IMR-90 (cell line): ENCODE results near the gene SVEP1. TPM values are rescaled to one million over a fixed set of nuclear protein-coding genes. Genes with fewer than 3 reads are reported as not detected.

Experiments
- ATAC-seq: fragments of 200-7000 bp; cut with Tn5 transposase; 2 replicates; pipeline ENCODE4 v1.9.1; 2020; ENCODE audit warnings: low read depth, mild to moderate bottlenecking, moderate library complexity
- BruUV-seq: library from RNA; stranded (reverse); fragments of 400-500 nt; replicated peaks from 2 replicates; lab custom pipeline; 2021; lab: Mats Ljungman, UMichigan
- CTCF ChIA-PET: fragments of 300-600 bp; formaldehyde crosslinking; extraction: SDS; loops from one replicate; lab custom pipeline; 2021; ENCODE audit warnings: antibody characterized with exemption; lab: Yijun Ruan, JAX
- POLR2A ChIA-PET: fragments of 300-600 bp; sonication (Branson Sonifier 250); formaldehyde crosslinking; loops from one replicate; lab custom pipeline; 2022; ENCODE audit warnings: antibody characterized with exemption; ENCODE audit not compliant: unreplicated experiment; lab: Charles Lee
- DNase-seq: peaks from one replicate; pipeline ENCODE4 v3.0.0; 2013
- H2AFZ ChIP-seq: replicated peaks from 2 replicates; pipeline ENCODE3; 2013; ENCODE audit warnings: low read length, mild to moderate bottlenecking; ENCODE audit not compliant: poor library complexity
- H2AK5ac ChIP-seq: 2 replicates; pipeline ENCODE4 v1.6.1; 2013; ENCODE audit warnings: low read depth, low read length, inconsistent platforms
- H2AK9ac ChIP-seq: replicated peaks from 2 replicates; pipeline ENCODE3; 2013; ENCODE audit warnings: mild to moderate bottlenecking, low read depth, low read length, moderate library complexity; ENCODE audit not compliant: poor library complexity
- H2BK120ac ChIP-seq: 2 replicates; pipeline ENCODE4 v1.6.1; 2013; ENCODE audit warnings: low read depth, low read length, inconsistent platforms
- H2BK15ac ChIP-seq: 3 replicates; pipeline ENCODE4 v1.6.1; 2013; ENCODE audit warnings: low read depth, low read length, inconsistent platforms
- H2BK20ac ChIP-seq: 2 replicates; pipeline ENCODE4 v1.6.1; 2013; ENCODE audit warnings: low read depth, mild to moderate bottlenecking, inconsistent platforms, low read length, moderate library complexity
- H2BK5ac ChIP-seq: 2 replicates; pipeline ENCODE4 v1.6.1; 2013; ENCODE audit warnings: mild to moderate bottlenecking, low read depth, low read length, inconsistent platforms; ENCODE audit not compliant: poor library complexity, severe bottlenecking
- H3K14ac ChIP-seq: replicated peaks from 2 replicates; pipeline ENCODE4 v1.6.1; 2013; ENCODE audit warnings: low read depth, low read length, inconsistent platforms
- H3K18ac ChIP-seq: 2 replicates; pipeline ENCODE4 v1.6.1; 2013; ENCODE audit warnings: low read depth, low read length, control low read depth
- H3K23ac ChIP-seq: 2 replicates; pipeline ENCODE4 v1.6.1; 2013; ENCODE audit warnings: low read depth, low read length, inconsistent platforms
- H3K27ac ChIP-seq: 2 replicates; pipeline ENCODE4 v1.5.1; 2013; ENCODE audit warnings: mild to moderate bottlenecking, control low read depth, low read length; ENCODE audit not compliant: insufficient read depth
- H3K27me3 ChIP-seq: 2 replicates; pipeline ENCODE4 v1.6.1; 2013; ENCODE audit warnings: low read length; ENCODE audit not compliant: control insufficient read depth, insufficient read depth
- H3K36me3 ChIP-seq: 2 replicates; pipeline ENCODE4 v1.6.1; 2013; ENCODE audit warnings: low read length, mixed read lengths; ENCODE audit not compliant: control insufficient read depth, insufficient read depth
- H3K4ac ChIP-seq: 2 replicates; pipeline ENCODE4 v1.6.1; 2013; ENCODE audit warnings: low read depth, low read length, inconsistent platforms
- H3K4me1 ChIP-seq: 2 replicates; pipeline ENCODE4 v1.6.1; 2013; ENCODE audit warnings: low read length, mixed read lengths; ENCODE audit not compliant: control insufficient read depth, insufficient read depth
- H3K4me2 ChIP-seq: 2 replicates; pipeline ENCODE4 v1.6.1; 2013; ENCODE audit warnings: low read depth, mild to moderate bottlenecking, control low read depth, low read length, moderate library complexity
- H3K4me3 ChIP-seq: 2 replicates; pipeline ENCODE4 v1.5.1; 2013; ENCODE audit warnings: low read depth, mild to moderate bottlenecking, control low read depth, low read length, moderate library complexity; ENCODE audit not compliant: insufficient read depth
- H3K56ac ChIP-seq: 2 replicates; pipeline ENCODE4 v1.6.1; 2013; ENCODE audit warnings: low read length, inconsistent platforms; ENCODE audit not compliant: insufficient read depth; ENCODE audit errors: extremely low read depth
- H3K79me1 ChIP-seq, 2 experiments: 2 replicates each; pipeline ENCODE4 v1.6.1; 2013; ENCODE audit warnings: low read length in 2 of 2, inconsistent platforms in 1 of 2, low read depth in 1 of 2
- H3K9ac ChIP-seq: 2 replicates; pipeline ENCODE4 v1.6.1; 2013; ENCODE audit warnings: low read depth, low read length, control low read depth
- H3K9me1 ChIP-seq: 2 replicates; pipeline ENCODE4 v1.6.1; 2013; ENCODE audit warnings: low read length, inconsistent platforms; ENCODE audit not compliant: insufficient read depth
- H3K9me3 ChIP-seq: 2 replicates; pipeline ENCODE4 v1.6.1; 2013; ENCODE audit warnings: low read length; ENCODE audit not compliant: control insufficient read depth, insufficient read depth
- H4K20me1 ChIP-seq: 2 replicates; pipeline ENCODE4 v1.6.1; 2013; ENCODE audit warnings: low read length, inconsistent platforms; ENCODE audit not compliant: insufficient read depth
- H4K5ac ChIP-seq: 2 replicates; pipeline ENCODE4 v1.6.1; 2013; ENCODE audit warnings: mild to moderate bottlenecking, low read depth, low read length, control low read depth
- H4K8ac ChIP-seq, 2 experiments: 2 replicates each; pipeline ENCODE4 v1.6.1; 2013; ENCODE audit warnings: low read depth in 2 of 2, low read length in 2 of 2, control low read depth in 1 of 2, inconsistent platforms in 1 of 2
- H4K91ac ChIP-seq: 2 replicates; pipeline ENCODE4 v1.6.1; 2013; ENCODE audit warnings: low read depth, low read length, inconsistent platforms; ENCODE audit not compliant: insufficient read depth
- CHD1 ChIP-seq: IDR thresholded peaks from 2 replicates; pipeline ENCODE4 v1.6.1; 2012; ENCODE audit warnings: low read depth, low read length, improper control_type of control experiment
- CTCF ChIP-seq: conservative IDR thresholded peaks from 2 replicates; pipeline ENCODE4 v1.5.1; 2012; ENCODE audit warnings: mild to moderate bottlenecking, low read depth, low read length, improper control_type of control experiment
- MXI1 ChIP-seq: IDR thresholded peaks from 2 replicates; pipeline ENCODE4 v1.6.1; 2012; ENCODE audit warnings: low read depth, mild to moderate bottlenecking, low read length, moderate library complexity, borderline replicate concordance
- POLR2A ChIP-seq: IDR thresholded peaks from 2 replicates; pipeline ENCODE4 v1.6.1; 2012; ENCODE audit warnings: mild to moderate bottlenecking, low read depth, low read length
- RAD21 ChIP-seq: IDR thresholded peaks from 2 replicates; pipeline ENCODE4 v1.6.1; 2012; ENCODE audit warnings: low read length, improper control_type of control experiment
- RCOR1 ChIP-seq: IDR thresholded peaks from 2 replicates; pipeline ENCODE4 v1.6.1; 2012; ENCODE audit warnings: mild to moderate bottlenecking, low read length, improper control_type of control experiment; ENCODE audit not compliant: insufficient replicate concordance
- RFX5 ChIP-seq: IDR thresholded peaks from 2 replicates; pipeline ENCODE4 v1.8.0; 2012; ENCODE audit warnings: low read depth, mild to moderate bottlenecking, low read length, moderate library complexity
- dilution Hi-C: fragments of 300-500 bp; cut with HindIII; formaldehyde crosslinking; loops from one replicate; pipeline ENCODE4 v1.14.3; 2018; ENCODE audit warnings: low sequenced_read_pairs; ENCODE audit not compliant: unreplicated experiment
- in situ Hi-C: fragments of 300-500 bp; cut with MboI; formaldehyde crosslinking; loops from 3 replicates; pipeline ENCODE4 v1.14.3; 2019; ENCODE audit warnings: low sequenced_read_pairs, inconsistent platforms, mixed read lengths
- intact Hi-C: fragments of 100-400 bp; cut with micrococcal nuclease; formaldehyde crosslinking; loops from 2 replicates; pipeline ENCODE4 v1.10.0; 2022
- polyA plus RNA-seq, 3 experiments: library from polyadenylated mRNA; depleted of rRNA; stranded (reverse); fragments of >200 nt; gene quantifications; 2 replicates each; pipeline ENCODE4 v1.2.3, GENCODE V29; 2012; ENCODE audit warnings: low replicate concordance in 1 of 3
- total RNA-seq: library from RNA; depleted of rRNA; stranded (reverse); fragments of >200 nt; gene quantifications from 2 replicates; pipeline ENCODE4 v1.2.3, GENCODE V29; 2012
- TF ChIP-seq, protein P1 (sequence below): fragments of 150-350 bp; IDR thresholded peaks from 2 replicates; pipeline ENCODE4 v1.6.1; 2016; ENCODE audit warnings: low read depth, mild to moderate bottlenecking, low read length, moderate library complexity, borderline replicate concordance
- TF ChIP-seq, protein P2 (sequence below): fragments of 150-350 bp; IDR thresholded peaks from 2 replicates; pipeline ENCODE4 v1.6.1; 2017; ENCODE audit warnings: mild to moderate bottlenecking, antibody characterized with exemption, low read length, low read depth

SVEP1 gene
- total and polyA plus RNA-seq, 2 of the 4 experiments (the other 2 are of a cell fraction), result 4.8 to 16.7 TPM

DNA sequence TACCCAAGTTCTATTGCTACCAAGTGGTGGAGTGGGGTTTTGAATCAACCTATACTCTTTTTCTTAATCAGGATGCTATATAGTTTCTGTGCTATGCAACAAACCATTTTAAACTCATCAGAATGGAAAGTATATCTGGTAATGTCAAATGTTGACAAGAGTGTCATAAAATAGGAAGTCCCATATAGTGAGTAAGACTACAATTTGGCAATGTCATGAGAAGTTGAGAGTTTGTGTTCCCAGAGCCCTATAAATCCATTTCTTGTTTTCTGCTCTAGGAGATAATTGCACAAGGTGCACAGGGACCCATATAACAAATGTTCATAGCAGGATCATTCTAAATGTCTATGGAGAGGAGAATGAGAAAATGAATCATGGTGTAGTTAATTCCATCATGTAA lies 132.1 kb downstream of the SVEP1 start:
- no peak overlapping the region for H4K5ac ChIP-seq
- in situ Hi-C loops, result no loop called here
- ChIA-PET POLR2A (no interaction called here), CTCF (no interaction called here)
- no peak overlapping the region for H2BK15ac ChIP-seq
- intact Hi-C loops, result no loop called here
- peaks cover 3% of the 10 kb centered on the region for H3K9me1 ChIP-seq
- no peak overlapping the region for H3K14ac ChIP-seq
- no peak overlapping the region for H3K4me3 ChIP-seq
- H3K4me1 ChIP-seq, result peaks cover 6% of the 10 kb centered on the region
- H2BK5ac ChIP-seq, result no peak overlapping the region
- H4K91ac ChIP-seq, result no peak overlapping the region
- DNase-seq (no peak), ATAC-seq (no peak)
- no peak overlapping the region for H3K4ac ChIP-seq
- no peak overlapping the region for H2AK9ac ChIP-seq
- peaks cover 18% of the 10 kb centered on the region for H3K36me3 ChIP-seq
- H4K20me1 ChIP-seq, result no peaks in the 10 kb centered on the region
- H3K79me1 ChIP-seq, result no peaks in the 10 kb centered on the region
- TF ChIP-seq RCOR1 (no peak), RFX5 (no peak), RAD21 (no peak), CTCF (no peak), CHD1 (no peak), POLR2A (no peak), MXI1 (no peak)
- TF ChIP-seq, protein P1, sequence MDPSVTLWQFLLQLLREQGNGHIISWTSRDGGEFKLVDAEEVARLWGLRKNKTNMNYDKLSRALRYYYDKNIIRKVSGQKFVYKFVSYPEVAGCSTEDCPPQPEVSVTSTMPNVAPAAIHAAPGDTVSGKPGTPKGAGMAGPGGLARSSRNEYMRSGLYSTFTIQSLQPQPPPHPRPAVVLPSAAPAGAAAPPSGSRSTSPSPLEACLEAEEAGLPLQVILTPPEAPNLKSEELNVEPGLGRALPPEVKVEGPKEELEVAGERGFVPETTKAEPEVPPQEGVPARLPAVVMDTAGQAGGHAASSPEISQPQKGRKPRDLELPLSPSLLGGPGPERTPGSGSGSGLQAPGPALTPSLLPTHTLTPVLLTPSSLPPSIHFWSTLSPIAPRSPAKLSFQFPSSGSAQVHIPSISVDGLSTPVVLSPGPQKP, result no peak
- TF ChIP-seq, protein P2, sequence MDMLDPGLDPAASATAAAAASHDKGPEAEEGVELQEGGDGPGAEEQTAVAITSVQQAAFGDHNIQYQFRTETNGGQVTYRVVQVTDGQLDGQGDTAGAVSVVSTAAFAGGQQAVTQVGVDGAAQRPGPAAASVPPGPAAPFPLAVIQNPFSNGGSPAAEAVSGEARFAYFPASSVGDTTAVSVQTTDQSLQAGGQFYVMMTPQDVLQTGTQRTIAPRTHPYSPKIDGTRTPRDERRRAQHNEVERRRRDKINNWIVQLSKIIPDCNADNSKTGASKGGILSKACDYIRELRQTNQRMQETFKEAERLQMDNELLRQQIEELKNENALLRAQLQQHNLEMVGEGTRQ, result no peak
- H3K23ac ChIP-seq, result no peak overlapping the region
- H3K9ac ChIP-seq, result no peak overlapping the region
- no peak overlapping the region for H3K4me2 ChIP-seq
- no peak overlapping the region for H2BK20ac ChIP-seq
- no TSS peak for BruUV-seq
- H3K9me3 ChIP-seq, result peaks cover 10% of the 10 kb centered on the region
- no peak overlapping the region for H2AK5ac ChIP-seq
- dilution Hi-C loops, result no loop called here
- no peak overlapping the region for H3K56ac ChIP-seq
- H2BK120ac ChIP-seq, result no peak overlapping the region
- no peaks in the 10 kb centered on the region for H3K27me3 ChIP-seq
- H3K27ac ChIP-seq, result no peak overlapping the region
- no peak overlapping the region for H4K8ac ChIP-seq
- no peak overlapping the region for H3K18ac ChIP-seq
- no peak overlapping the region for H2AFZ ChIP-seq
